Inferior parietal cortex (tissue), 1 donor: ENCODE measurements around the gene UBAC2.
"Not testable (repeated sequence)": the region's sequence is repeated elsewhere in the genome, so short reads cannot be mapped to it uniquely, and the experiment has no call there.

Source experiments
- DNase-seq: peaks from one replicate; pipeline ENCODE4 v3.0.0-alpha.2; 2016; ENCODE audit errors: extremely low spot score

UBAC2 gene

DNA sequence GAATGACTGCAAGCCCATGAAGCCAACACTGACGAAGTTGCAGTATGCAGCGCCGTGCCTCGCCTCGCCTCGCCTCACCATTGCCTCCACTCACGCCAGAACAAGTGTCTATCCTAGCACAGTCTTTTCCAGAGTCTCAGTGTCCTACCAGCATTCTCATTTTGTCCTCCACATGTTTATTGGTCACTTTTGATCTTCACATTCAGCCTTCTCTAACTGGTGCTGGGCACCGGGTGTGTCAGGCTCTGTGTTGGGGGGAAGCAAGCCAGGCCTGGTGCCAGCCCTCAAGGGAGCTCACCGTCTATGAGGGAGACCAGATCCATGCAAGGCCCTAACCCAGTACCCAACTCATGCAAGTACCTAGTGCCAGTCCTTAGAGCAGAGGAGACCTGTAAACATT lies 176.3 kb downstream of the UBAC2 start:
- DNase-seq, result no peak

DNA sequence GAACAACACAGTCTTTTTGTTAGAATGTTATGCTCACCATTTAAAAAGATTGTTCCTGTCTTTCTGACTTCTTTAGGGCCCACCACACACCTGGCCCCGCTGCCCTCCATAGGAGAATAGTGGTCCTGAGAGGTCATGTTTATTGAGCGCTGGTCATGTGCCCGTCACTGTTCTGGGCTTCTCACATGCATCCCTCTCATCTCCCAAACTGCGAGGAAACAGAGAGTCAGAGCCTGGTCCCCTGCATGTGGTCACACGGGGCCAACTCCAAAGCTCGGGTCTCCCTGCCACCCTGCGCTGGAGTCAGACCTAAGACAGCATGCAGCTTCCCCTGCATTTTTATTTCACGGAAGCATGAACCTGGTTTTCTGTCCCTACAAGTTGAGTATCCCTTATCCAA lies 177.0 kb downstream of the UBAC2 start:
- no peak for DNase-seq

DNA sequence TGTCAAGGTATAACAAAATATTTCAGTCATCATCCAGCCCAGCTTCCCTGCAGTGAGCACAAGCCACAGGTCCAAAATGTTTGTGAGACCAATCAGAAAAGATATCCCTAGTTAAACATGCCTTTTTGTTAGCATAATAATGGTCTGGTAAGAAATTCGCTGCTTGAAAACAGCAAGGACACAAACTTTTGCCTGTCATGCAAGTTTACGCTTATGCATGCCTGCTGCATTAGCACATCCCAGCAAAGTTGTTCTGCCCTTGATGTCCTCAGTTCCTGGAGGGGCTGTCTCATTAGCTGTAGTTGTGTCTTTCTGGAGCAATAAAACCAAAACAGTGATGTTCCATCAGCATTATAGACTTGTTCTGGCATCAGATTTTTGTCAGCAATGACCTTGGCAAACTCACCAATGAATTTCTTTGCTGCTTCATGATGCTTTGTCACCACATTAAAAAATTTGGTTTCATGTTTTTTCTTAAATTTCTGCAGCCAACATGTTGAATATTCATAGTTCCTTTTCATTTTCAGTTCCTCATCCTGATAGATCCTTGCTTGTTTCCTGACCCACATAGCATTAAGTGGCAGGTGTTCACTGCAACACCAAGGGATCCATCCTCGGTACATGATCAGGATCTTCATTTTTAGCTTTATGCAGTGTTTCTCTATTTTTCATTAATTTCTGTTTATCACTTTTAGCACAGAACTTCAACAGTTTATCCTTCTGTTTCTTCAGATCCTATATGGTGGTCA lies 178.5 kb downstream of the UBAC2 start:
- DNase-seq, result no peak

DNA sequence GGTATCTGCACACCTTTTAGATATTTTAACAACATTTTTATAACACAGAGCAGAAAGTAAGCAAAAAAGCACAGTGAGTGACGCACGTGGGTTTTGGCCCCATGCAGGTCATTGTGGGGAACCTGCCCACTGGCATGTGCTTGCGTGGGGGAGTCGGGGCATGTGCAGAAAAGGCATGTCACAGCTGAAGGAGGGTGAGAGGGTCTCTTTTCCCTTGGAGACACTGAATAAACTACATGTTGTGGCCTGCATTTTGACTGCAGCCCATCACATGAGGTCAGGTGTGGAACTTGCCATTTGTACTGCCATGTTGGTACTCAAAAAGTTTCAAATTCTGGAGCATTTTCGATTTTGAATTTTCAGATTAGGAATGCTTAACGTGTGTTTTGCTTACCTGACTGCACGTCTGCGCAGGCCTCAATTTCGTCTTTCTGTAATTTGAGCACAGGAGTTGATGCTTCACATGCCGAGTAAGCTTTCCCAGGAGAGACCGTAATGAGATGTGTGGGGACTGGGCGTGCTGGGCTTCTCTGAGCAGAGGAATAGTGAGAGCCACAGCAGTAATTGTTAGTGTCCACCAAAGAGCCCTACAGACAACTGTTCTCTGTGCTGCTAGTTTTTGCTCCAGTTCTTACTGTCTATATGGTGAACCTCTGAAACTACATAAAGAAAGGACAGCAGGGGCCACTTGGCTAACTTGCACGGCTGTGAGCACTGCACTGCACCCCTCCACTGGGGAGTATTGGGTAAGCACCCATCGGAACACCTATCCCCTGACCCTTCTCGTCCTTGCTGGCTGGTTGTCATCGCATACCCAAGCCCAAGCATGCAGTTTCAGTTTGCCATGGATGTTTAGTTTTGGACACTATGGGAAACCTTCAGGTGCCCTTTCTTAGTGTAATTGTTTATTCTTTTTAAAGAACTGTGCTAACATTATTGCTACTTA lies 179.5 kb downstream of the UBAC2 start:
- no peak for DNase-seq

DNA sequence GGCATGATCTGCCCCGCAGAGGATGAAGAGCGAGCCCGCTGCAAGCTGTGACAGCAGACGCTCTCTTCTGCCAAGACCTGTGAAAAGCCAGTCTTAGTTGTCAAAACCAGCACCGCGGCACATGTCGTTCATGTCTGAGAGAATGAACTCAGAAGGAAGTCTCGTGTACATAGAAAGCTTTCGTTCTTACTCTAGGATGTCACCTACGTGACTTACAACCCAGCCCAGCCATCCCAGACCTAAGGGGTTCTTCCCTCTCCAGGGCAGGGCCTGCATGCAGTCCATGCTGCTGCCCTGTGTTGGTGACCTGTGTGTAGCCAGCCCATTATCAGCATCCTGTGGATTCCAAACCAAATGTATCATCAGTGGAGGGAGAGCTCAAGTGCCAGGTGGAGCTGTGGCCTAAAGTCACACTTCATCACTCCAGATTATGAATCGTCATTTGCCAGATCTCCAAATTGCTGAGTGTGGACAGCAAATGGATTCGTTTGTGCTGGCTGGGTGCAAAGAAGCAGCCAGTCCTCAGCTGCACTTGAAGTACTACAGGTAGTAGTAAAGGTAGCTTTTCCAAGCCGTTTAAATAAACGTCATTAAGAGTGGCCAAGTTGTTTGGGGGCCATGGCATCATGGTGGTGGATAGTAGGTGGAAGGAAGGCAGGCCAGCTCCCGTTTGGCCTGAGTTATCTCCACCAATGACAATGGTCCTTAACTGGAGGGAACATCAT lies 180.4 kb downstream of the UBAC2 start:
- DNase-seq, result no peak

DNA sequence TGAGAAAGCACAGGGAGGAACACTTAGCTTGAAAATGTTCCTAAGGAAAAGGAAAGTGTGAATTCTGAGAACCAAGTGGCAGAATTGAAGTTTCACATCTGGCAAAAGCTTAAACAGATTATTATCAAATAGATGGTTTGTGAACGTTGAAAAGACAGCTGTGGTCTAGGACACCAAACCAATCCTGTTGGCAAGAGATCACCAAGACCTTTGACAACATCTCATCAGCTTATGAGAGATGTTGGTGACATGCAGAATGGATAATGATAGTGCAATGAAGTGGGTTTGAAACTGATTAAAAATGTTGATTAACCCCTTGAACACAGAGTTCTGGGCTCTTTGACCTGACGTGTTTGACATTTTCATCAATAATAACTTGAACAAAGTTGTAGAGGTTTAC lies 181.1 kb downstream of the UBAC2 start:
- DNase-seq, result no peak

DNA sequence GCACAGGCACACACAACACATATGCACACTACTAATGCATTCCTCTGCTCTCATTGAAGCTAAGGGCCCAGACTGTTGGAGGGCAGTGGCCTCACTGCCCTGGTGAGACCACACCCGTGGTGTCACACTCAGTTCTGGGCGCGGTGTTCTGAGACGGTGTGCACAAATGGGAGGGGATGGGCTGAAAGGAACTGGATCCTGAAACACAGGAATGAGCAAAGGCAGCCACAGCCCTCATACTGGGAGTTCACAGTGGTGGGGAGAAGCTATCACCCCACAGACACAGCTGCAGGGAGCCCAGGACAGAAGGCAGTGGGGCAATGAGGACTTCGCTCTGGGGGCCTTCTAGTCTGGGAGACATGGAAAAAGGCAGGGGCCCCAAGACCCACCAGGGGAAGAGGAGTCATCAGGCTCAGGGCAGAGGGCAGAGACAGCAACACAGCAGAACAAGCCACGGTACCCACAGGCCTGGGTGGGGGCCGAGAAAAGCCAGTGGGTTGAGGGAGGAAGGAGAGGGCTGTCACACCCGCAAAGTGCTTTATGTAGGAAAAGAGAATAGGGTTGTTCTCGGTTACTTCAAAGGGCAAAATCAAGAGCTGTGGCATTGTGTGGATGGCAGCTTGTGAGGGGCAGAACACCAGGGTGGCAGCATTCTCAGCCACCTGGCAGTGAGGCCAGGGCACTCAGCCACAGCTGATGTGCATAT lies 181.9 kb downstream of the UBAC2 start:
- DNase-seq, result no peak

DNA sequence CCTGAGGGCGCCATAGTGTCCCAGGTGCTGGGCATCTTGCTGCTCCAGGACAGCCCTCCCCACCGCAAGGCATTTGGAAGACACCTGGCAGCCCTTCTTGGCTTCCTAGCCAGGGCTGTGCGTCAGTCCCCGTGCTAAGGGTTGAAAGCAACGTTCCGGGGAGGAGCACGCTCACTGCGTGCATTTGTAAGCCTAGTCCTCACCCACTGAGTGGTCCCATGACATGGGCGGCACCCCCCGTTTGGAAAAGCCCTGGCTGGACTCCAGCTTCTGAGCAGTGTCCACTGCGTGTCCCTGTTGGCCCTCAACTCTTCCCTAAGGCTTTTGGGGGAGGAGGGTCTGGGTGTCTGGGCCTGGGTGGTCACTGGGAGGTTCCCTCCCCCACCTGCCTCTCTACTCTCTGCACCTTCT lies 182.9 kb downstream of the UBAC2 start:
- DNase-seq, result no peak

DNA sequence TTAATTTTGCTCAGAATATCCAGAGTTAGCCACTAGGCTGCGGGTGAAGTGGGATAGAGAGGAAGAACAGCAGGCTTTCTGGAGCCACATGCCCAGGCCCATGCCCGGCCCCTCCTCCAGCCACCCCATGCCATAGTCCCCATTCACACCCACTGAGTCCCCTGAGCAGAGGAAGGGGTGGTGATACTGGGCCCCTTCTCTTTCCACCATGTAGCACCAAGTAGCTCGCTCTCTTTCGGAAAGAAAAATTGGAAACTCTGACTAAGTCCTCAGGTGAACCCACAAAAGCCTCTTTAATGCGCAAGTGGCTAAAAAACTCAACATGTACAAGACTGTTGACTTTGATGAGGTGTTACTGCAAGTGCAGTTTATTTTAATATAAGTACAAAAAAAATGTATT lies 183.3 kb downstream of the UBAC2 start:
- no peak for DNase-seq

DNA sequence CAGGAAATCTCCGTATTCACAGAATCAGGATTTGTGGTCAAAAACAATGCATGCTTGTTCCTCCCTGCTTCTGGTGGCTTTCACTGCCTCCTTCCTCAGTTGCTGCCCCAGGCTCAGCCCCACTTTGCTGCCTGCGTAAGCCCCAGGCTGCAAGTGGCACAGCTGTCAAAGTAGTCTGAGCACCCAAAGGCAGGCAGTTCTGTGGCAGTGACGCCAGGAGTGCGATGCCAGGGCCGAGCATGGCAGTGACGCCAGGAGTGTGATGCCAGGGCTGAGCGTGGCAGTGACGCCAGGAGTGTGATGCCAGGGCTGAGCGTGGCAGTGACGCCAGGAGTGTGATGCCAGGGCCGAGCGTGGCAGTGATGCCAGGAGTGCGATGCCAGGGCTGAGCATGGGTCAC lies 183.8 kb downstream of the UBAC2 start:
- no peak for DNase-seq

DNA sequence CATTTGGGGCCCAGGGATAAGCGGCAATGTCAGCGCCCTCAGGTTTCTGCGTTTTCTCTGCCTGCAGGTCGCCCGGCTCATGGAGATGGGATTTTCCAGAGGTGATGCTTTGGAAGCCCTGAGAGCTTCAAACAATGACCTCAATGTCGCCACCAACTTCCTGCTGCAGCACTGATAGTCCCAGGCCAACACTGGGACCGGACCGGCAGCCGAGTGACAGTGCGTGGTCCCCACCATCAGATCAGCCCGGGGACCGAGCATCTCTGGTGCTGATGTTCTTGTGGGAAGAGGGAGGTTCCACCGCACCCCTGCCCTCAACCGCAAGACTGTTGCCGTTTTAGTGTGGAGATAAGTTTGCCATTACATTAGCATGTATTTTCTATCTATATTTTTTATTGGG lies 184.5 kb downstream of the UBAC2 start:
- no peak for DNase-seq

DNA sequence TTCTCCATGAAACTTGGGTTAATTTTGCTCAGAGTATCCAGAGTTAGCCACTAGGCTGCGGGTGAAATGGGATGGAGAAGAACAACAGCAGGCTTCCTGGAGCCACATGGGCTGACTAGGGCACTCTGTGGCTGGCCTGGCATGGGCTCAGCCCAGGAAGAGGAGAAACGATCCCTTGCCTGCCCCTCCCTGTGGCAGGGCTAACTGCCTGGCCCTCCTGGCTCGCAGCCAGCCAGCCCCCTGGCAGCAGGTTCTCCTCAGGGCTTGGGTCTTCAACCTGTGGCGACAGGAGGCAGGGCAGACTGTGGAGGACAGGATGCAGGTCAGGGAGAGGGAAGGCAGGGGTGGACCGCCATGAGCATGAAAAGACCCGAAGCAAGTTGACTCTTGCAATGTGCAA lies 185.3 kb downstream of the UBAC2 start:
- DNase-seq, result no peak

DNA sequence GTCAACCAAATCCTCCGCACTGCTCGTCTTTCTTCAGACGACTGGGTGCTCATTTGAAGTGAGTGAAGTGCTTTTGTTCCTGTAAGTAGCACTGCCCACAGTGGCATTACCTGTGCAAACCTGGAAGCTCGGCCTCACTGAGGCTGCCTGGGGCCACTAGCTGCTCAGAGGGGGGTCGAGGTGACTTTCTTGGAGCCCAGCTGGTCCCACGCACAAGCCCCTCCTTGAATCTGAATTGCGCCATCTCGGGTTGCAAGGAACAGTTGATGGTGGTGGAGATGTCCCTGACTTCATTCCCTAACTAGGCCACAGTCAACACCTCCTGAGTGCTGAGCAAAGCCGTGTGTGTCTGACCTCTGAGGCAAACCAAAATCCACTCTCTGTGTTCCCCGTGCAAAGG lies 185.8 kb downstream of the UBAC2 start:
- no peak for DNase-seq

DNA sequence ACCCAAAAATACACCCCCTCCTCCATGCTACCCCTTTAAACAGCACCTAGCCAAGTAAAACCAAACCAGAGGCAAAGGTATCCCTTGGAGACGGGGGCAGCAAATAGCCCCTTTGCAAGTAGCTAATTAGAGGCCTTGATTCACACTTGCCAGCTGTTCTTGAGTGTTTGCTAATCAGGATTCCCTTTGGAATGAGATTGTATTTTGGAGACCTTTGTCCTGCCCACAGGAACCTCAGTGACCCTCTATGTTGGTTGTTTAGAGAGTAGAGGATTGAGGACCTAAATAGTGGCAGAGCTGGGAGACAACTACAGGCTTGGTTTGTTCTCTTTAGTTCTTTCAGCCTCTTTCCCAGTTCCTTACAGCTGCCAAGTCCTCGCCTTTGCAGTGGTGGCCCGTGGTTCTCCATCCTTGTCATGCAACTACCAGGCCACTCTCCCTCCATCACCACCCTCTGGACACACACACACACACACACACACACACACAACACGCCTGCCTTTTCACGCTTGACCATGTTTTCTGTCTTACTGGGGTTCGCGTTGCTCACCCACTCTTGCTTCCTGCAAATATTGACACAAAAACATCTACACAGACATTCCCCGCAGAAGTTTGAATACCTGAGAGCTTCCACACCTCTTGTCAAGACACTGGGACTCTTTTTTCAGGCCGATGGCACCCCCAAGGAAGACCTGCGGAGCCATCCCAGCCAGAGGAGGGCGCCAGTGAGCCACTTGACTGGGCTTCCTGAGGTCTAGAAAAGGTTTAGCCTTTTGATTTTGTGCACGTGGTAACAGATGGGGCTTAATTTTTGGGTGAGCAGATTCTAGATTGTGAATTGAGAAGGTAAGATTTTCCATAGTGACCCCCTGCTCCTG lies 186.5 kb downstream of the UBAC2 start:
- DNase-seq, result peak; percentile 28

DNA sequence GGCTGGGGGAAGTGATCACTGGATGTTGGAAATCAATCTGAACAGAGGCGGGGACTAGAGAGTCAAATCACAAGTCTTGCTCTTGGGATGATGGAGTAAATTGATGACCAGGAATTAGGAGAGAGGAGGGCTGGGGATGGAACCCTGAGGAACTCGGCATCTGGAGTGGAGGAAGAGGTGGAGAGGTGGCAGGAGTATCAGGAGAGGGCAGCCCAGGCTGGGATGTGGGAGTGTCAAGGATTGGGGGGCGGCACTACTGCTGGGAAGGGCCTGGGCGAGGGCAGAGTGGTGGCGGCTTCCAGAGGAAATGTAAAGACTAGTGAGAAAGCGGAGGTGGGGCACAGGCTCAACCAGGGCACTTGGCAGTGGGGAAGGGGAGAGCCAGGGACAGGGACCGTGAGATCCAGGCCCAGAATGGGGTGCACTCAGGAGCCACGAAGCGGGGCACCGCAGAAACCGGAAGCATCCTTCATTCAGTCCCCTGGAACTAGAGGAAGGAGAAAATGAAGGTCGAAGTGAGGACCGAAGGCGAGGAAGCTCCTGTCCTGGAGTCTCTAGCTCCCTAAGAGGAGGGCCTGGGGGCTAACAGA lies 187.8 kb downstream of the UBAC2 start:
- DNase-seq, result no peak

DNA sequence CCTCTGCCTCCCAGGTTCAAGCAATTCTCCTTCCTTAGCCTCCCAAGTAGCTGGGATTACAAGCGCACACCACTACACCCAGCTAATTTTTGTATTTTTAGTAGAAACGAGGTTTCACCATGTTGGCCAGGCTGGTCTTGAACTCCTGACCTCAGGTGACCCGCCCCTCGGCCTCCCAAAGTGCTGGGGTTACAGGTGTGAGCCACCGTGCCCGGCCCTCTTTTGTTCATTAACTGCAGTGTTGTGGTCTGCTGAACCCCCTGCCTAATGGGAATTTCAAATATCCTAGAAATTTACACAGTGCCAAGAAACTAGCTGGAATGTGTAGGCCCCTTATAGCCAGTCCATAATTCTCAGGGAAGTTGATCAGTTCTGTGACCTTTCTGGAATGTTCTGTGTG lies 188.4 kb downstream of the UBAC2 start:
- not testable (repeated sequence) for DNase-seq

DNA sequence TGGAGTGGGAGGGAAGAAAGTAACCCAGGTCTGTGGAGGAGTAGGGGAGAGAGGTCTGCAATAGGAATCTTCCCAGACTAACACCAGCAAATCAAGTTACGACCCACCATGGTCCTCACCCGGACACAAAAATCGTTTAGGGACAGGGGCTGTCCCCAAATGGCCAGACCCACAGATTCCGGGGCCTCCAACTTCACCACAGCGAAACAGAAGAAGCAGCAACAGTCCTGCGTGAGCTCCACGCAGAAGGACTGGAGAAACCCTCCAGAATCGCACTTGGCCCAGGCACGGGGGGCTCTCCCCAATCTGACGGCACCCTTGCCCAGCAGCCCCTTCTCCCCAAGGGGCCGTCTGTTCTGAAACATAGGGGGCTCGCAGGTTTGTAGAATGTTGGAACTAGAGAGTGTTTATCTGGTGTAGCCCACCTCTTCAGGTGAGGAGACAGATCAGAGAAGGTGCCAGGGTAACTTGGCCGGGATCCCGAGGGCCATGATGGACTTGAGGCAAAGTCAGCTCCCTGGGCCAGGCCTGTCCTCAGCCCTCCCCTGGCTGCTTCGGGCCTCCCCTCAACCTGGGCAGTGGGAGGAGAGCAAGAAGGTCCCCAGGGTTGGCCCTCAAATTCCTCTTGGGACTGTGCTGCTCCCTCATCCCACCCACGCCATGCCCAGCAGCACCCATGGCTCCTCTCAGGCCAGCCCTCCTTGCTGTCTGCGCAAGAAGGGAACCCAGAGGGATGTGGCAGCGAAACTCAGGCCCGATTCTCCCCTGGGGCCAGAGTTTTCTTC lies 189.1 kb downstream of the UBAC2 start:
- no peak for DNase-seq

DNA sequence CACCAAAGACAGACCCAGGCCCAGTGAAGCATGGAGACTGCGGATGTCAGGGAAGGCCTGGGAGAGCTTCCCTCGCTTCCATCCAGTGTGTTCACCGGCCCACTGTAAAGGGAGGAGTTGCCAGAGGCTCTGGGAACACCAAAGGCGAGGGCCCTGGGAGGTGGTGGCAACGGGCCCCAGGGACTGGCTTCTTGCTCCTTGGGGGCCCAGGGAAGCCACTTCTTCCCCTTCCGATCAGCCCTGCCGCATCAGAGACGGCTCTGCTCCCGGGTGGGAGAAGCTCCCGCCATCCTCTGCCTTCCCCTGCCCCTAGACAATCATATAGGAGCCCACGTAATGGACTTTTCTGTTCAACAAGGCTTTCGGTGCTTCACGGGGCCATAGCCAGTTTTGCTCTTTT lies 189.9 kb downstream of the UBAC2 start:
- DNase-seq, result no peak

DNA sequence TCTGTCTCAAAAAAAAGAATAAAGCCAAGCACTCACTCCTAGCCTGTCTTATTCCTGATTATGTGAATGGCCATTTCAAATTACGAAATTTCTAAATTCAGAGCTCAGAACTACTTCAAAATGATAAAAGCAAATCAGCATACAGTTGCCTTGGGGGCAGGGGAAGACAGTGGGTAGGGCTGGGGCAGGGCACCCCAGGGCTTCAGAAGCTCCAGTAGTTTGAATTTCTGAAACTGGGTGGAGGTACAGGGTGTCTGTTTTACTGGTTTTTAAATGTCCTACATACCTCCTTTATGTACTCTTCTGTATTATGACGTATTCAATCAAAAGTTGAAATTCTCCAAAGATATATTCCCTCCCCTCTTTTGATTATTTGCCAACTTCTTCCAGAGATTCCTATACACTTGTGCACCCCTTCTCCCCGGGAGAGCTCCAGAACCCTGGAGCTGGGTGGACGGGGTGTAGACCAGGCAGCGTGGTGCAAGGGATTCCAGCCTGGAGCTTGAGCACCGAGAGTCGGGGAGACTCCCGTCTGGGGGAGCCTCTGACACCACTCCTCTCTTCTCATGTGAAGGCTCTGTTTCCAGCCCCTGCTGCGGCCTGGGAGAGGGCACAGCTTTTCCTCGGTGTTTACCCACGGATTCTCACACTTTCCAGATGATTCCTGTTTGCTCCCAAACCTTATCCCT lies 191.3 kb downstream of the UBAC2 start:
- no peak for DNase-seq
